Measurements from ENCODE around the gene FIG4.

DNA sequence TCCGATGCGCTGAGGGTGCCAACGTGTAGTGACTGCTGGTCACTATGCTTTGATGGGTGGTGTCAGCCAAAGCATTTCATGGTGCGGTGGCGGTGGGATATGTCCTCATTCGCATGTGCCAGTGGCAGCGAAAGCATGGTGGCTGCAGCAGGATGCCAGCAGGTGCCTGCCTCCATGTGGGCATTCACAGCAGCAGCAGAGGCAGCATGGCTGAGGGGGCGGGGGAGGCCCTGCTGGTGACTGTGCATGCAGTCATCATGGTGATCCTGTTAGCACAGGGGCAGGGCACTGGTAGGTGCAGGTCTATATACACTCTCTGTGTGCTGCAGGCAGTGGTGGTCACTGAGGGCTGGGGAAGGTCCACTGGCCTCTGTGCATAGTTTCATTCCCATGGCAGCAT, 22.0 kb downstream of the FIG4 start:
- TF ChIP-seq, protein P1, sequence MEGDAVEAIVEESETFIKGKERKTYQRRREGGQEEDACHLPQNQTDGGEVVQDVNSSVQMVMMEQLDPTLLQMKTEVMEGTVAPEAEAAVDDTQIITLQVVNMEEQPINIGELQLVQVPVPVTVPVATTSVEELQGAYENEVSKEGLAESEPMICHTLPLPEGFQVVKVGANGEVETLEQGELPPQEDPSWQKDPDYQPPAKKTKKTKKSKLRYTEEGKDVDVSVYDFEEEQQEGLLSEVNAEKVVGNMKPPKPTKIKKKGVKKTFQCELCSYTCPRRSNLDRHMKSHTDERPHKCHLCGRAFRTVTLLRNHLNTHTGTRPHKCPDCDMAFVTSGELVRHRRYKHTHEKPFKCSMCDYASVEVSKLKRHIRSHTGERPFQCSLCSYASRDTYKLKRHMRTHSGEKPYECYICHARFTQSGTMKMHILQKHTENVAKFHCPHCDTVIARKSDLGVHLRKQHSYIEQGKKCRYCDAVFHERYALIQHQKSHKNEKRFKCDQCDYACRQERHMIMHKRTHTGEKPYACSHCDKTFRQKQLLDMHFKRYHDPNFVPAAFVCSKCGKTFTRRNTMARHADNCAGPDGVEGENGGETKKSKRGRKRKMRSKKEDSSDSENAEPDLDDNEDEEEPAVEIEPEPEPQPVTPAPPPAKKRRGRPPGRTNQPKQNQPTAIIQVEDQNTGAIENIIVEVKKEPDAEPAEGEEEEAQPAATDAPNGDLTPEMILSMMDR (IDR thresholded peaks at IDR 0.05) = no peak
- TF ChIP-seq POLR2A (IDR thresholded peaks at IDR 0.05) (no peak), POLR2AphosphoS5 (IDR thresholded peaks at IDR 0.05) (no peak)
